ENCODE measurements around the gene MKNK2.

DNA sequence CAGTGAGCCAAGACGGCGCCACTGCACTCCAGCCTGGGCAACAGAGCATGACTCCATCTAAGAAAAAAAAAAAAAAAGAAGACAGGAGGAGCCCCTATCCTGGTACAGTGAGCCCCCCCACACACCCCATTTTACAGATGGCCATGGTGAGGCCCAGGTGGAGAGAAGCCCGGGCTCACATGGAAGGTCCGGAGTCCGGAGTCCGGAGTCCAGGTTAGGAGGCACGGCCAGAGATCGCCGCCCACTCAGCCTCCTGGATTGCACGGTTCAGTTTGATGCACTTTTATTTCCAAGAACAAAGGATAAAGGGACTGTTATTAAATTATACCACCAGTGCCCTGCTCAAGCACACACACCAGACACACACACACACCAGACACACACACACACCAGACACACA is 24.3 kb downstream of the MKNK2 start:
- TF ChIP-seq SUZ12 (IDR thresholded peaks at IDR 0.05; ENCODE audit: extremely low read depth, insufficient read depth, insufficient read length): no peak
- no peak for TF ChIP-seq YY1 (IDR thresholded peaks at IDR 0.05; ENCODE audit: insufficient read depth, insufficient read length)
- no peak for TF ChIP-seq ZNF274 (IDR thresholded peaks at IDR 0.05; ENCODE audit: low read depth, low read length)

Data from NT2/D1 (cell line).